HG03159 (cell line): ENCODE results near the gene UGT2A2.
"Not testable (repeated sequence)": the region's sequence is repeated elsewhere in the genome, so short reads cannot be mapped to it uniquely, and the experiment has no call there.

ENCODE experiments used
- ATAC-seq: cut with Tn5 transposase; IDR thresholded peaks from one replicate; pipeline ENCODE4 v1.9.1; 2021; ENCODE audit warnings: mild to moderate bottlenecking, moderate library complexity; ENCODE audit not compliant: unreplicated experiment

Gene UGT2A2

GRCh38 chr4:69639542-69639941 is at the start of gene UGT2A2:
TSS of gene UGT2A2 (minus strand) at chr4:69639642. CDS start at chr4:69639640, 2 bp downstream.
- ATAC-seq = no peak

GRCh38 chr4:69684804-69685203 is 45.4 kb upstream of the UGT2A2 start:
- ATAC-seq = no peak

- ATAC-seq = no peak
Observed at GRCh38 chr4:69668680-69669079, 29.2 kb upstream of the UGT2A2 start.

GRCh38 chr4:69664009-69664408 is 24.6 kb upstream of the UGT2A2 start:
- ATAC-seq = not testable (repeated sequence)

- not testable (repeated sequence) for ATAC-seq
Observed at GRCh38 chr4:69661130-69661803, 21.8 kb upstream of the UGT2A2 start.

GRCh38 chr4:69658133-69658532 is 18.7 kb upstream of the UGT2A2 start:
- ATAC-seq = no peak

GRCh38 chr4:69656653-69657158 is 17.3 kb upstream of the UGT2A2 start:
- no peak for ATAC-seq

- no peak for ATAC-seq
Observed at GRCh38 chr4:69653147-69653546, 13.7 kb upstream of the UGT2A2 start, which contains the start of gene UGT2A1. TSS of gene UGT2A1 (minus strand) at chr4:69653247. CDS start at chr4:69647644, 5,603 bp downstream.

- ATAC-seq = no peak
Observed at GRCh38 chr4:69650872-69651271, 11.4 kb upstream of the UGT2A2 start.

GRCh38 chr4:69649629-69650028 is 10.2 kb upstream of the UGT2A2 start:
- no peak for ATAC-seq

- no peak for ATAC-seq
Observed at GRCh38 chr4:69649207-69649606, 9.8 kb upstream of the UGT2A2 start.

GRCh38 chr4:69642961-69643360 is 3.5 kb upstream of the UGT2A2 start:
- no peak for ATAC-seq

GRCh38 chr4:69640289-69640688 is 847 bp upstream of the UGT2A2 start:
- ATAC-seq = no peak

GRCh38 chr4:69617083-69617694 is 22.3 kb downstream of the UGT2A2 start:
- ATAC-seq = no peak

GRCh38 chr4:69610484-69610883 is 29.0 kb downstream of the UGT2A2 start:
- ATAC-seq = no peak

GRCh38 chr4:69601065-69601464 is 38.4 kb downstream of the UGT2A2 start:
- ATAC-seq = no peak

GRCh38 chr4:69600013-69600412 is 39.4 kb downstream of the UGT2A2 start:
- ATAC-seq = no peak

GRCh38 chr4:69594382-69594781 is 45.1 kb downstream of the UGT2A2 start:
- no peak for ATAC-seq

GRCh38 chr4:69591364-69591763 is 48.1 kb downstream of the UGT2A2 start:
- ATAC-seq = no peak

GRCh38 chr4:69589884-69590283 is 49.6 kb downstream of the UGT2A2 start:
- no peak for ATAC-seq

GRCh38 chr4:69584135-69584534 is 55.3 kb downstream of the UGT2A2 start:
- ATAC-seq = no peak

- no peak for ATAC-seq
Observed at GRCh38 chr4:69583543-69583942, 55.9 kb downstream of the UGT2A2 start.
